ENCODE results near the gene BLOC1S5.
A peak's percentile ranks its signal among the peaks of the same experiment; 100 is the strongest.

DNA sequence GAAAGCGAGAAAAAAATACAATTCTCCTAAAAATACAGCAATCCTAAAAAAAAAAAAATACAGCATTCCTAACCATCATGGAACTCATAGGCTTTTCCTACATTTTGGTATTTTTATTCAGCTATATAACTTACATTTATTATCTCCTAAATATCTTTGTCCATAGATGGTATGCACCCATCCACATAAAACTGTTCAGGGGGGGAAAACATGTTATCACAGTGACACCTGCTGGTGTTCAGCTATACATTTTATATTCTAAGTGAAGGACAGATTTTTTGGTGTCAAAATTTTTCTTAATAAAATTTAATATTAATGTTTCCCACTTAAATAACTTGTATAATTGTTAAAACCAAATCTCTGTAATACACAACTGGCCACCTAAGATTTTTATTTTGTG, 58.0 kb downstream of the BLOC1S5 start:
- TF ChIP-seq PBX3 (CRISPR knock-in tag; IDR thresholded peaks at IDR 0.05; ENCODE audit: borderline replicate concordance) (no peak), TP53 (CRISPR knock-in tag; conservative IDR thresholded peaks at IDR 0.05) (no peak), REXO4 (CRISPR knock-in tag; IDR thresholded peaks at IDR 0.05; ENCODE audit: borderline replicate concordance) (no peak), MXD4 (CRISPR knock-in tag; IDR thresholded peaks at IDR 0.05) (no peak), ZNF335 (CRISPR knock-in tag; IDR thresholded peaks at IDR 0.05) (no peak), ZNF670 (CRISPR knock-in tag; IDR thresholded peaks at IDR 0.05; ENCODE audit: borderline replicate concordance) (no peak), HMG20A (CRISPR knock-in tag; IDR thresholded peaks at IDR 0.05; ENCODE audit: borderline replicate concordance) (no peak), RNF2 (conservative IDR thresholded peaks at IDR 0.05; ENCODE audit: low read depth) (no peak), MYC (CRISPR knock-in tag; IDR thresholded peaks at IDR 0.05; ENCODE audit: borderline replicate concordance) (no peak), ZNF543 (CRISPR knock-in tag; IDR thresholded peaks at IDR 0.05) (no peak), ZNF792 (CRISPR knock-in tag; IDR thresholded peaks at IDR 0.05) (no peak), CAMTA2 (CRISPR knock-in tag; IDR thresholded peaks at IDR 0.05; ENCODE audit: borderline replicate concordance) (no peak)
- TF ChIP-seq, protein P1, sequence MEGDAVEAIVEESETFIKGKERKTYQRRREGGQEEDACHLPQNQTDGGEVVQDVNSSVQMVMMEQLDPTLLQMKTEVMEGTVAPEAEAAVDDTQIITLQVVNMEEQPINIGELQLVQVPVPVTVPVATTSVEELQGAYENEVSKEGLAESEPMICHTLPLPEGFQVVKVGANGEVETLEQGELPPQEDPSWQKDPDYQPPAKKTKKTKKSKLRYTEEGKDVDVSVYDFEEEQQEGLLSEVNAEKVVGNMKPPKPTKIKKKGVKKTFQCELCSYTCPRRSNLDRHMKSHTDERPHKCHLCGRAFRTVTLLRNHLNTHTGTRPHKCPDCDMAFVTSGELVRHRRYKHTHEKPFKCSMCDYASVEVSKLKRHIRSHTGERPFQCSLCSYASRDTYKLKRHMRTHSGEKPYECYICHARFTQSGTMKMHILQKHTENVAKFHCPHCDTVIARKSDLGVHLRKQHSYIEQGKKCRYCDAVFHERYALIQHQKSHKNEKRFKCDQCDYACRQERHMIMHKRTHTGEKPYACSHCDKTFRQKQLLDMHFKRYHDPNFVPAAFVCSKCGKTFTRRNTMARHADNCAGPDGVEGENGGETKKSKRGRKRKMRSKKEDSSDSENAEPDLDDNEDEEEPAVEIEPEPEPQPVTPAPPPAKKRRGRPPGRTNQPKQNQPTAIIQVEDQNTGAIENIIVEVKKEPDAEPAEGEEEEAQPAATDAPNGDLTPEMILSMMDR (CRISPR knock-in tag; IDR thresholded peaks at IDR 0.05): peak; percentile 66
